Fibroblast of pulmonary artery (primary cell): ENCODE measurements around the gene NCKAP5.
A peak's percentile ranks its signal among the peaks of the same experiment; 100 is the strongest.

Source experiments
- DNase-seq: peaks from one replicate; pipeline ENCODE4 v3.0.0-alpha.2; 2010; ENCODE audit warnings: low read depth
- H3K4me3 ChIP-seq: replicated peaks from 2 replicates; pipeline ENCODE4 v1.5.1; 2011; ENCODE audit warnings: low read depth, mild to moderate bottlenecking, control low read depth, low read length, moderate library complexity
- TF ChIP-seq, protein P1 (sequence below): IDR thresholded peaks from 2 replicates; pipeline ENCODE4 v1.5.1; 2011; ENCODE audit warnings: mild to moderate bottlenecking, control low read depth, low read length, inconsistent platforms; ENCODE audit errors: missing control alignments

The NCKAP5 gene

GRCh38 chr2:132636346-132636745 is 931.9 kb downstream of the NCKAP5 start:
- no peak for DNase-seq
- TF ChIP-seq, protein P1, sequence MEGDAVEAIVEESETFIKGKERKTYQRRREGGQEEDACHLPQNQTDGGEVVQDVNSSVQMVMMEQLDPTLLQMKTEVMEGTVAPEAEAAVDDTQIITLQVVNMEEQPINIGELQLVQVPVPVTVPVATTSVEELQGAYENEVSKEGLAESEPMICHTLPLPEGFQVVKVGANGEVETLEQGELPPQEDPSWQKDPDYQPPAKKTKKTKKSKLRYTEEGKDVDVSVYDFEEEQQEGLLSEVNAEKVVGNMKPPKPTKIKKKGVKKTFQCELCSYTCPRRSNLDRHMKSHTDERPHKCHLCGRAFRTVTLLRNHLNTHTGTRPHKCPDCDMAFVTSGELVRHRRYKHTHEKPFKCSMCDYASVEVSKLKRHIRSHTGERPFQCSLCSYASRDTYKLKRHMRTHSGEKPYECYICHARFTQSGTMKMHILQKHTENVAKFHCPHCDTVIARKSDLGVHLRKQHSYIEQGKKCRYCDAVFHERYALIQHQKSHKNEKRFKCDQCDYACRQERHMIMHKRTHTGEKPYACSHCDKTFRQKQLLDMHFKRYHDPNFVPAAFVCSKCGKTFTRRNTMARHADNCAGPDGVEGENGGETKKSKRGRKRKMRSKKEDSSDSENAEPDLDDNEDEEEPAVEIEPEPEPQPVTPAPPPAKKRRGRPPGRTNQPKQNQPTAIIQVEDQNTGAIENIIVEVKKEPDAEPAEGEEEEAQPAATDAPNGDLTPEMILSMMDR = no peak
- no peak overlapping the region for H3K4me3 ChIP-seq

DNA sequence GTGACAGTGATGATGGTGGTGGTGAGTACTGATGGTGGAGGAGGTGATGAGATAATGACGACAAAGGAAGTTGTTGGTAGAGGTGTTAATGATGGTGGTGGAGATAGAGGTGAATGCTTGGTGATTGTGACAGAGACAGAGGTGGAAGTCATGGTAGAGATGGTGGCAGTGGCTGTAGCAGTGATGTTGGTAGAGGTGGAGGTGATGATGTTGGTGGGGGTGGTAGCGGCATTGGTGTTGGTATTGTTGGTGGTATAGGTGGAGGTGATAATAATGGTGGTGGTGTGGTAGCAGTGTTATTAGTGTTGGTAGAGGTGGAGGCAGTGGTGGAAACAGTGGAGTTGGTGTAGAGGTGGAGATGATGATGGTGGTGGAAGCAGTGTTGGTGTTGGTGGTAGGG is 934.6 kb downstream of the NCKAP5 start:
- TF ChIP-seq, protein P1 = no peak
- no peak for DNase-seq
- no peak overlapping the region for H3K4me3 ChIP-seq

GRCh38 chr2:132632000-132632649 is 936.1 kb downstream of the NCKAP5 start:
- TF ChIP-seq, protein P1 = no peak
- DNase-seq = no peak
- H3K4me3 ChIP-seq = no peak overlapping the region

DNA sequence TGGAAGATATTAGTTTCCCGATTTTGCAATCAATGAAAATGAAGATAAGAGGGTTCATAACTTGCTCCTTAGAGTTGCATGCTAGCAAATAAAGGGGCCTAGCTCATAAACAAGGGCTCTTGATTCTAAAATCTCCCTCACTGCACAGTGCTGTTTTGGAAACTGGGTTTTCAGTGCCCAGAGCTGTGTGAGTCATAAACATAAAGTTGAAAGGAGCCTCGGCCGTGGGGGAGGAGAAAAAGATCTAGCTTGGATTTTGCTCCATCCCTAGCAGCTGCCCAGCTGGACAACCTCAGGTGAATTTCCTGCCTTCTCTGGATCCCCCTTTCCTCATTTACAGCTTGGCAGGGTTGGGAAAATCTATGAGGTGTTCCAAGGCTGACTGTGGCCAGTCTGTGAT is 940.7 kb downstream of the NCKAP5 start:
- no peak for DNase-seq
- TF ChIP-seq, protein P1 = no peak
- no peak overlapping the region for H3K4me3 ChIP-seq

- DNase-seq = peak; percentile 60
- TF ChIP-seq, protein P1 = no peak
- no peak overlapping the region for H3K4me3 ChIP-seq
Observed at GRCh38 chr2:132623096-132623839, 945.0 kb downstream of the NCKAP5 start.
